Uterus (tissue), 2 donors: Measurements from ENCODE around the gene CAMK1G.

Experiments used
- POLR2A ChIP-seq, 2 donors: fragments of 450-650 bp; IDR thresholded peaks; one replicate each; pipeline ENCODE4 v1.6.1; 2016; ENCODE audit warnings: antibody characterized with exemption in 2 of 2, mild to moderate bottlenecking in 1 of 2, moderate library complexity in 1 of 2
- TF ChIP-seq, protein P1 (sequence below), 4 experiments: fragments of 200-600 bp in 2 of 4; fragments of 450-650 bp in 2 of 4; sonication (generic) in 2 of 4; IDR thresholded peaks; one replicate each; pipeline ENCODE4 v1.5.1; 2016 to 2019; ENCODE audit warnings: antibody characterized with exemption in 4 of 4, mild to moderate bottlenecking in 2 of 4, moderate library complexity in 1 of 4

DNA sequence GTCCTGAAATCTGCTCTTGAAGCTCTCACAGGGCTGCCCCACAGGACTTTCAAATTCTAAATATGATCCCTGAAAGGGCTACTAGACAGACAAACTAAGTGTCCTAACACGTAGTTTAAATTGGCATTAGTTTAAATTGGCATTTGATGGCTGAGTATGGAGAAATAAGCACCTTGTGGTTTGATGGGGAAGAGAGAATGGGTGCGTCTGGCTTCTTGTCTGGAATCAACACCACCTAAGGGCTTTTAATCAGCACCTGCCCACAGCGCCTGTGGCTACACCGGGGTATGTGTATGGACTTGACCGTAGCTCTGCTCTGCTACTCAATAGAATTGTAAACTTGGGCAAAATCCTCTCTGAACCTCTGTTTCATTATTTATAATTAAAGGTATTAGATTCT, 74.4 kb downstream of the CAMK1G start:
- TF ChIP-seq, protein P1, sequence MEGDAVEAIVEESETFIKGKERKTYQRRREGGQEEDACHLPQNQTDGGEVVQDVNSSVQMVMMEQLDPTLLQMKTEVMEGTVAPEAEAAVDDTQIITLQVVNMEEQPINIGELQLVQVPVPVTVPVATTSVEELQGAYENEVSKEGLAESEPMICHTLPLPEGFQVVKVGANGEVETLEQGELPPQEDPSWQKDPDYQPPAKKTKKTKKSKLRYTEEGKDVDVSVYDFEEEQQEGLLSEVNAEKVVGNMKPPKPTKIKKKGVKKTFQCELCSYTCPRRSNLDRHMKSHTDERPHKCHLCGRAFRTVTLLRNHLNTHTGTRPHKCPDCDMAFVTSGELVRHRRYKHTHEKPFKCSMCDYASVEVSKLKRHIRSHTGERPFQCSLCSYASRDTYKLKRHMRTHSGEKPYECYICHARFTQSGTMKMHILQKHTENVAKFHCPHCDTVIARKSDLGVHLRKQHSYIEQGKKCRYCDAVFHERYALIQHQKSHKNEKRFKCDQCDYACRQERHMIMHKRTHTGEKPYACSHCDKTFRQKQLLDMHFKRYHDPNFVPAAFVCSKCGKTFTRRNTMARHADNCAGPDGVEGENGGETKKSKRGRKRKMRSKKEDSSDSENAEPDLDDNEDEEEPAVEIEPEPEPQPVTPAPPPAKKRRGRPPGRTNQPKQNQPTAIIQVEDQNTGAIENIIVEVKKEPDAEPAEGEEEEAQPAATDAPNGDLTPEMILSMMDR (IDR thresholded peaks at IDR 0.05): no peak
- no peak for TF ChIP-seq POLR2A (IDR thresholded peaks at IDR 0.05)
